ENCODE measurements around the gene ENKUR.

DNA sequence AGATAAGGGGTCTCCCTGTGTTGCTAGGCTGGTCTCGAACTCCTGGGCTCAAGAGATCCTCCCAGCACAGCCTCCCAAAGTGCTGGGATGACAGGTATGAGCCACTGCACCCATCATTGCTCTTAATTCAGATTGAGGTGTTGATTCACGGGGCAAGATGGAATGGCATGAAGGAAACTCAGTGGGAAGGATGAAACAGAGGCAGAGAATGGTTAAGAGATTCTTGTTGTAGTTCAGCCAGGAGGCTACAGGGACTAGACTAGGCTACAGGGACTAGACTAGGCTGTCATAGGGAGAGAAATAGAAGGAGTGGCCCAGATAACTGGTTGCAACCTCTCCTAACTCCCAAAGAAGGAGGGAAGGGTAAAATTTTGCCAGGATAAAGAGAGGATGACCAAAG, 48.4 kb upstream of the ENKUR start:
- TF ChIP-seq, protein P1, sequence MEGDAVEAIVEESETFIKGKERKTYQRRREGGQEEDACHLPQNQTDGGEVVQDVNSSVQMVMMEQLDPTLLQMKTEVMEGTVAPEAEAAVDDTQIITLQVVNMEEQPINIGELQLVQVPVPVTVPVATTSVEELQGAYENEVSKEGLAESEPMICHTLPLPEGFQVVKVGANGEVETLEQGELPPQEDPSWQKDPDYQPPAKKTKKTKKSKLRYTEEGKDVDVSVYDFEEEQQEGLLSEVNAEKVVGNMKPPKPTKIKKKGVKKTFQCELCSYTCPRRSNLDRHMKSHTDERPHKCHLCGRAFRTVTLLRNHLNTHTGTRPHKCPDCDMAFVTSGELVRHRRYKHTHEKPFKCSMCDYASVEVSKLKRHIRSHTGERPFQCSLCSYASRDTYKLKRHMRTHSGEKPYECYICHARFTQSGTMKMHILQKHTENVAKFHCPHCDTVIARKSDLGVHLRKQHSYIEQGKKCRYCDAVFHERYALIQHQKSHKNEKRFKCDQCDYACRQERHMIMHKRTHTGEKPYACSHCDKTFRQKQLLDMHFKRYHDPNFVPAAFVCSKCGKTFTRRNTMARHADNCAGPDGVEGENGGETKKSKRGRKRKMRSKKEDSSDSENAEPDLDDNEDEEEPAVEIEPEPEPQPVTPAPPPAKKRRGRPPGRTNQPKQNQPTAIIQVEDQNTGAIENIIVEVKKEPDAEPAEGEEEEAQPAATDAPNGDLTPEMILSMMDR (IDR thresholded peaks at IDR 0.05), result no peak
- no peak for TF ChIP-seq POLR2AphosphoS5 (IDR thresholded peaks at IDR 0.05)

Measured in stomach (tissue), 4 donors.